ENCODE data around the gene TPRX1. TPM values are rescaled to one million over a fixed set of nuclear protein-coding genes. Genes with fewer than 3 reads are reported as not detected.
"Not testable (repeated sequence)": the region's sequence is repeated elsewhere in the genome, so short reads cannot be mapped to it uniquely, and the experiment has no call there.

TPRX1 gene
- total and polyA plus RNA-seq, 4 donors: not detected

- H3K4me1 ChIP-seq (ENCODE audit: control insufficient read depth in 5 of 5, insufficient read depth in 5 of 5, low read length in 5 of 5): peaks cover 0 to 16% (median 5%) of the 10 kb centered on the region in 5 donors
- no peak overlapping the region for H3K4me3 ChIP-seq
- H3K9ac ChIP-seq (ENCODE audit: insufficient read depth in 1 of 2, low read length in 2 of 2): no peak overlapping the region
- no peaks in the 10 kb centered on the region for H3K27me3 ChIP-seq (ENCODE audit: control insufficient read depth in 3 of 3, insufficient read depth in 3 of 3, low read length in 2 of 3)
- no peaks in the 10 kb centered on the region for H3K9me3 ChIP-seq (ENCODE audit: control insufficient read depth in 4 of 4, insufficient read depth in 3 of 4, low read length in 3 of 4)
- no peak for TF ChIP-seq CTCF (IDR thresholded peaks at IDR 0.05; ENCODE audit: control extremely low read depth, extremely low read depth)
- H3K36me3 ChIP-seq (ENCODE audit: control insufficient read depth in 4 of 4, insufficient read depth in 4 of 4, low read length in 4 of 4): peaks cover 0 to 10% (median 2%) of the 10 kb centered on the region in 4 donors
- 43 to 70% methylated on average over 4 of the region's 4 CpGs for WGBS, 2 donors
- ATAC-seq (ENCODE audit: insufficient read depth, low FRiP score) (no peak), DNase-seq (peak in 2 of 3 donors; percentile 45 to 63)
- H3K27ac ChIP-seq (ENCODE audit: low read depth in 1 of 2, low read length in 1 of 2): peak overlapping the region in 1 of 2 donors; percentile 66
Observed at GRCh38 chr19:47776568-47776967, 27.8 kb downstream of the TPRX1 start.

GRCh38 chr19:47771291-47771690 is 33.1 kb downstream of the TPRX1 start:
- H3K4me3 ChIP-seq; H3K4me1 ChIP-seq (ENCODE audit: control insufficient read depth in 5 of 5, insufficient read depth in 5 of 5, low read length in 5 of 5); H3K9me3 ChIP-seq (ENCODE audit: control insufficient read depth in 4 of 4, insufficient read depth in 3 of 4, low read length in 3 of 4); H3K27me3 ChIP-seq (ENCODE audit: control insufficient read depth in 3 of 3, insufficient read depth in 3 of 3, low read length in 2 of 3); H3K9ac ChIP-seq (ENCODE audit: insufficient read depth in 1 of 2, low read length in 2 of 2); DNase-seq; ATAC-seq (ENCODE audit: insufficient read depth, low FRiP score); H3K27ac ChIP-seq (ENCODE audit: low read depth in 1 of 2, low read length in 1 of 2); H3K36me3 ChIP-seq (ENCODE audit: control insufficient read depth in 4 of 4, insufficient read depth in 4 of 4, low read length in 4 of 4): not testable (repeated sequence)
- WGBS, 2 donors: 79 to 89% methylated on average over 6 of the region's 6 CpGs

GRCh38 chr19:47769534-47769933 is 34.8 kb downstream of the TPRX1 start:
- Histone ChIP-seq H3K9ac (ENCODE audit: insufficient read depth in 1 of 2, low read length in 2 of 2) (no peak overlapping the region), H3K27ac (ENCODE audit: low read depth in 1 of 2, low read length in 1 of 2) (no peak overlapping the region), H3K36me3 (ENCODE audit: control insufficient read depth in 4 of 4, insufficient read depth in 4 of 4, low read length in 4 of 4) (no peaks in the 10 kb centered on the region), H3K4me1 (ENCODE audit: control insufficient read depth in 5 of 5, insufficient read depth in 5 of 5, low read length in 5 of 5) (peaks cover 0 to 3% (median 0%) of the 10 kb centered on the region in 5 donors), H3K9me3 (ENCODE audit: control insufficient read depth in 4 of 4, insufficient read depth in 3 of 4, low read length in 3 of 4) (no peaks in the 10 kb centered on the region), H3K27me3 (ENCODE audit: control insufficient read depth in 3 of 3, insufficient read depth in 3 of 3, low read length in 2 of 3) (no peaks in the 10 kb centered on the region), H3K4me3 (no peak overlapping the region)
- no peak for DNase-seq
- no peak for ATAC-seq (ENCODE audit: insufficient read depth, low FRiP score)
- 79 to 89% methylated on average over 3 of the region's 3 CpGs for WGBS, 2 donors
- no peak for TF ChIP-seq CTCF (IDR thresholded peaks at IDR 0.05; ENCODE audit: control extremely low read depth, extremely low read depth)

- WGBS, 2 donors: 80 to 93% methylated on average over 2 of the region's 2 CpGs
- ATAC-seq (ENCODE audit: insufficient read depth, low FRiP score) (no peak), DNase-seq (no peak)
- no peaks in the 10 kb centered on the region for H3K9me3 ChIP-seq (ENCODE audit: control insufficient read depth in 4 of 4, insufficient read depth in 3 of 4, low read length in 3 of 4)
- no peak overlapping the region for H3K9ac ChIP-seq (ENCODE audit: insufficient read depth in 1 of 2, low read length in 2 of 2)
- H3K27me3 ChIP-seq (ENCODE audit: control insufficient read depth in 3 of 3, insufficient read depth in 3 of 3, low read length in 2 of 3): no peaks in the 10 kb centered on the region
- no peak overlapping the region for H3K4me3 ChIP-seq
- no peak for TF ChIP-seq CTCF (IDR thresholded peaks at IDR 0.05; ENCODE audit: control extremely low read depth, extremely low read depth)
- peaks cover 0 to 3% (median 0%) of the 10 kb centered on the region in 5 donors for H3K4me1 ChIP-seq (ENCODE audit: control insufficient read depth in 5 of 5, insufficient read depth in 5 of 5, low read length in 5 of 5)
- H3K36me3 ChIP-seq (ENCODE audit: control insufficient read depth in 4 of 4, insufficient read depth in 4 of 4, low read length in 4 of 4): no peaks in the 10 kb centered on the region
- no peak overlapping the region for H3K27ac ChIP-seq (ENCODE audit: low read depth in 1 of 2, low read length in 1 of 2)
Observed at GRCh38 chr19:47768604-47769003, 35.7 kb downstream of the TPRX1 start.

Data from lung (tissue), 12 donors.